ENCODE results near the gene NCDN.
A peak's percentile ranks its signal among the peaks of the same experiment; 100 is the strongest.
"Not testable (repeated sequence)": the region's sequence is repeated elsewhere in the genome, so short reads cannot be mapped to it uniquely, and the experiment has no call there.

NCDN gene

DNA sequence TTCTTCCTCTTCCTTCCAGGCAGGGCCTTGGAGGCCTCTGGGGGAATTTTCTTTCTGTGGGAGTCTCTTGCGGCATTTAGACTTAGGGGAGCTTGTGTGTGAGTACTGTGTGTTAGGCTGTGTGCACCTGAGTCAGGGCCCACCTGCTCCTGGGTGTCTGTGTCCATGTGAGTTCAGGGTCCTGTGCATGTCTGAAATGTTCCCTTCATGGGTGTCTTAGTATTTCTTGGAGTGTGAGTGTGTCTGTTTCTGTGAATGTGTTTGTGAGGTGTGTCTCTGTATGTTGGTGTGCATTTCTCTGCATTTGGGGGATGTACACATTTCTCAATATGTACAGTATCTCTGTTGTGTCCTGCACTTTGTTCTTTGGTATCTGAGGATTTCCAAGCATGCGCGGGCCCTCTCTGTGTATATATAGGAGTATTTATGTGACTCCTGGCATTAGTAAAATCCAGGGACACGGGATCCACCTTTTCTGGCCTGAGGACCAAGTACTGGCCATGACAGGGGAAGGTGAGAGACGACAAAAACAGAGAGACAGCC lies 17.9 kb downstream of the NCDN start:
- Histone ChIP-seq H3K27me3 (ENCODE audit: control insufficient read depth in 5 of 5, insufficient read depth in 4 of 5, low read length in 5 of 5) (peaks cover 11 to 58% (median 26%) of the 10 kb centered on the region in 5 donors), H3K27ac (ENCODE audit: low read depth, low read length) (no peak overlapping the region), H3K9ac (ENCODE audit: low read length in 5 of 5) (no peak overlapping the region), H3K4me1 (ENCODE audit: control insufficient read depth in 5 of 5, insufficient read depth in 5 of 5, low read length in 5 of 5) (peaks cover 0 to 43% (median 33%) of the 10 kb centered on the region in 5 donors), H3K9me3 (ENCODE audit: control insufficient read depth in 5 of 5, low read length in 5 of 5) (no peaks in the 10 kb centered on the region), H3K36me3 (ENCODE audit: control insufficient read depth in 5 of 5, insufficient read depth in 5 of 5, low read length in 5 of 5) (no peaks in the 10 kb centered on the region), H3K4me3 (ENCODE audit: low read depth in 1 of 5, low read length in 5 of 5) (no peak overlapping the region)

GRCh38 chr1:35576061-35576765 lies 18.6 kb downstream of the NCDN start:
- H3K36me3 ChIP-seq (ENCODE audit: control insufficient read depth in 5 of 5, insufficient read depth in 5 of 5, low read length in 5 of 5): no peaks in the 10 kb centered on the region
- peak overlapping the region in 2 of 5 donors; percentile 22 to 46 for H3K4me3 ChIP-seq (ENCODE audit: low read depth in 1 of 5, low read length in 5 of 5)
- no peak overlapping the region for H3K27ac ChIP-seq (ENCODE audit: low read depth, low read length)
- H3K9me3 ChIP-seq (ENCODE audit: control insufficient read depth in 5 of 5, low read length in 5 of 5): no peaks in the 10 kb centered on the region
- H3K27me3 ChIP-seq (ENCODE audit: control insufficient read depth in 5 of 5, insufficient read depth in 4 of 5, low read length in 5 of 5): peaks cover 11 to 56% (median 26%) of the 10 kb centered on the region in 5 donors
- H3K4me1 ChIP-seq (ENCODE audit: control insufficient read depth in 5 of 5, insufficient read depth in 5 of 5, low read length in 5 of 5): peaks cover 0 to 43% (median 33%) of the 10 kb centered on the region in 5 donors
- H3K9ac ChIP-seq (ENCODE audit: low read length in 5 of 5): no peak overlapping the region

DNA sequence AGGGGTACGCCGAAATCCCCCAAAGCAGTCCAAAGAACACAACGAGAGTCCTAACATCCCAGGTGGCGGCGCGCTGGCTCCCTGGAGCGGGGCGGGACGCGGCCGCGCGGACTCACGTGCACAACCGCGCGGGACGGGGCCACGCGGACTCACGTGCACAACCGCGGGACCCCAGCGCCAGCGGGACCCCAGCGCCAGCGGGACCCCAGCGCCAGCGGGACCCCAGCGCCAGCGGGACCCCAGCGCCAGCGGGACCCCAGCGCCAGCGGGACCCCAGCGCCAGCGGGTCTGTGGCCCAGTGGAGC lies 19.1 kb downstream of the NCDN start:
- not testable (repeated sequence) for H3K36me3 ChIP-seq (ENCODE audit: control insufficient read depth in 5 of 5, insufficient read depth in 5 of 5, low read length in 5 of 5); H3K9me3 ChIP-seq (ENCODE audit: control insufficient read depth in 5 of 5, low read length in 5 of 5); H3K9ac ChIP-seq (ENCODE audit: low read length in 5 of 5); H3K27ac ChIP-seq (ENCODE audit: low read depth, low read length)
- Histone ChIP-seq H3K4me1 (ENCODE audit: control insufficient read depth in 5 of 5, insufficient read depth in 5 of 5, low read length in 5 of 5) (peaks cover 0 to 43% (median 33%) of the 10 kb centered on the region in 5 donors), H3K27me3 (ENCODE audit: control insufficient read depth in 5 of 5, insufficient read depth in 4 of 5, low read length in 5 of 5) (peaks cover 11 to 55% (median 26%) of the 10 kb centered on the region in 5 donors), H3K4me3 (ENCODE audit: low read depth in 1 of 5, low read length in 5 of 5) (peak overlapping the region in 3 of 5 donors; percentile 22 to 78 (median 73))

DNA sequence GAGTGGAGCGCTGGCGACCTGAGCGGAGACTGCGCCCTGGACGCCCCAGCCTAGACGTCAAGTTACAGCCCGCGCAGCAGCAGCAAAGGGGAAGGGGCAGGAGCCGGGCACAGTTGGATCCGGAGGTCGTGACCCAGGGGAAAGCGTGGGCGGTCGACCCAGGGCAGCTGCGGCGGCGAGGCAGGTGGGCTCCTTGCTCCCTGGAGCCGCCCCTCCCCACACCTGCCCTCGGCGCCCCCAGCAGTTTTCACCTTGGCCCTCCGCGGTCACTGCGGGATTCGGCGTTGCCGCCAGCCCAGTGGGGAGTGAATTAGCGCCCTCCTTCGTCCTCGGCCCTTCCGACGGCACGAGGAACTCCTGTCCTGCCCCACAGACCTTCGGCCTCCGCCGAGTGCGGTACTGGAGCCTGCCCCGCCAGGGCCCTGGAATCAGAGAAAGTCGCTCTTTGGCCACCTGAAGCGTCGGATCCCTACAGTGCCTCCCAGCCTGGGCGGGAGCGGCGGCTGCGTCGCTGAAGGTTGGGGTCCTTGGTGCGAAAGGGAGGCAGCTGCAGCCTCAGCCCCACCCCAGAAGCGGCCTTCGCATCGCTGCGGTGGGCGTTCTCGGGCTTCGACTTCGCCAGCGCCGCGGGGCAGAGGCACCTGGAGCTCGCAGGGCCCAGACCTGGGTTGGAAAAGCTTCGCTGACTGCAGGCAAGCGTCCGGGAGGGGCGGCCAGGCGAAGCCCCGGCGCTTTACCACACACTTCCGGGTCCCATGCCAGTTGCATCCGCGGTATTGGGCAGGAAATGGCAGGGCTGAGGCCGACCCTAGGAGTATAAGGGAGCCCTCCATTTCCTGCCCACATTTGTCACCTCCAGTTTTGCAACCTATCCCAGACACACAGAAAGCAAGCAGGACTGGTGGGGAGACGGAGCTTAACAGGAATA lies 19.7 kb downstream of the NCDN start:
- H3K9me3 ChIP-seq (ENCODE audit: control insufficient read depth in 5 of 5, low read length in 5 of 5): no peaks in the 10 kb centered on the region
- H3K27me3 ChIP-seq (ENCODE audit: control insufficient read depth in 5 of 5, insufficient read depth in 4 of 5, low read length in 5 of 5): peaks cover 10 to 51% (median 21%) of the 10 kb centered on the region in 5 donors
- no peak overlapping the region for H3K27ac ChIP-seq (ENCODE audit: low read depth, low read length)
- H3K36me3 ChIP-seq (ENCODE audit: control insufficient read depth in 5 of 5, insufficient read depth in 5 of 5, low read length in 5 of 5): no peaks in the 10 kb centered on the region
- peak overlapping the region; percentile 63 to 81 (median 73) for H3K4me3 ChIP-seq (ENCODE audit: low read depth in 1 of 5, low read length in 5 of 5)
- H3K4me1 ChIP-seq (ENCODE audit: control insufficient read depth in 5 of 5, insufficient read depth in 5 of 5, low read length in 5 of 5): peaks cover 0 to 43% (median 33%) of the 10 kb centered on the region in 5 donors
- H3K9ac ChIP-seq (ENCODE audit: low read length in 5 of 5): peak overlapping the region in 4 of 5 donors; percentile 53 to 75 (median 70)

- H3K27ac ChIP-seq (ENCODE audit: low read depth, low read length): no peak overlapping the region
These were observed 23.4 kb downstream of the NCDN start for GRCh38 chr1:35580949-35581388.

GRCh38 chr1:35581621-35582020 lies 24.0 kb downstream of the NCDN start:
- Histone ChIP-seq H3K4me1 (ENCODE audit: control insufficient read depth in 5 of 5, insufficient read depth in 5 of 5, low read length in 5 of 5) (peaks cover 0 to 27% (median 24%) of the 10 kb centered on the region in 5 donors), H3K27me3 (ENCODE audit: control insufficient read depth in 5 of 5, insufficient read depth in 4 of 5, low read length in 5 of 5) (peaks cover 0 to 11% (median 0%) of the 10 kb centered on the region in 5 donors)
- not testable (repeated sequence) for H3K36me3 ChIP-seq (ENCODE audit: control insufficient read depth in 5 of 5, insufficient read depth in 5 of 5, low read length in 5 of 5); H3K27ac ChIP-seq (ENCODE audit: low read depth, low read length); H3K4me3 ChIP-seq (ENCODE audit: low read depth in 1 of 5, low read length in 5 of 5); H3K9me3 ChIP-seq (ENCODE audit: control insufficient read depth in 5 of 5, low read length in 5 of 5); H3K9ac ChIP-seq (ENCODE audit: low read length in 5 of 5)

More at GRCh38 chr1:35580949-35581388, 23.4 kb downstream of the NCDN start:
- peaks cover 0 to 18% (median 3%) of the 10 kb centered on the region in 5 donors for H3K27me3 ChIP-seq (ENCODE audit: control insufficient read depth in 5 of 5, insufficient read depth in 4 of 5, low read length in 5 of 5)
- no peaks in the 10 kb centered on the region for H3K9me3 ChIP-seq (ENCODE audit: control insufficient read depth in 5 of 5, low read length in 5 of 5)
- no peak overlapping the region for H3K9ac ChIP-seq (ENCODE audit: low read length in 5 of 5)
- H3K4me1 ChIP-seq (ENCODE audit: control insufficient read depth in 5 of 5, insufficient read depth in 5 of 5, low read length in 5 of 5): peaks cover 0 to 33% (median 24%) of the 10 kb centered on the region in 5 donors
- H3K4me3 ChIP-seq (ENCODE audit: low read depth in 1 of 5, low read length in 5 of 5): no peak overlapping the region
- no peaks in the 10 kb centered on the region for H3K36me3 ChIP-seq (ENCODE audit: control insufficient read depth in 5 of 5, insufficient read depth in 5 of 5, low read length in 5 of 5)

DNA sequence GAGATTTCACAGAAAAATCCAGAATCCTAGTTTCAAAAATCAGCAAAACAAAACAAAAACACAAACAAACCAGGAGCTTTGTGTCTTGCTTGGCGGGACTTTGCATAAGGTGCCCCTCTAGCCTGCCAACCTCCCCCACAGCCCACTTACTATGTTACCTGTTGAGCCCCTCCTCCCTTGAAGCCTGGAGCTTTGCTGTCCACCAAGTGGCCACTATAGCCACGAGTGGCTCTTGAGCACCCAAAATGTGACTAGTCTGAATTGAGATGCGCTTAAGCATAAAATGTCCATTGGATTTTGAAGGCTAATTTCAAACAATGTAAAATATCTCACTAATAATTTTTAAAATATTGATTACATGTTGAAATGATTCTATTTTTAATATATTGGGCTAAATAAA lies 27.7 kb downstream of the NCDN start:
- Histone ChIP-seq H3K9me3 (ENCODE audit: control insufficient read depth in 5 of 5, low read length in 5 of 5) (no peaks in the 10 kb centered on the region), H3K27me3 (ENCODE audit: control insufficient read depth in 5 of 5, insufficient read depth in 4 of 5, low read length in 5 of 5) (no peaks in the 10 kb centered on the region), H3K27ac (ENCODE audit: low read depth, low read length) (no peak overlapping the region)

DNA sequence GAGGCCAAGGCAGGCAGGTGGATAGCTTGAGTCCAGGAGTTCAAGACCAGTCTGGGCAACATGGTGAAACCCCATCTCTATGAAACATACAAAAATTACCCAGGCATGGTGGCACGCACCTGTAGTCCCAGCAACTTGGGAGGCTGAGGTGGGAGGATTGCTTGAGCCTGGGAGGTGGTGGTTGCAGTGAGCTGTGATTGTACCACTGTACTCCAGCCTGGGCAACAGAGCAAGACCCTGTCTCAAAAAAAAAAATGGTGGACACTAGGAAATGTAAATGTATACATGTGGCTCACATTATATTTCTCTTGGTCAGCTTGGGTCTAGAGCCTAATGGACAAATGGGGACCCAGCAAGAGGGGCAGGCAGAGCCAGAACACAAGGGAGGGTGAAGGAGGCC lies 28.2 kb downstream of the NCDN start:
- H3K36me3 ChIP-seq (ENCODE audit: control insufficient read depth in 5 of 5, insufficient read depth in 5 of 5, low read length in 5 of 5); H3K27ac ChIP-seq (ENCODE audit: low read depth, low read length); H3K4me3 ChIP-seq (ENCODE audit: low read depth in 1 of 5, low read length in 5 of 5); H3K9ac ChIP-seq (ENCODE audit: low read length in 5 of 5); H3K4me1 ChIP-seq (ENCODE audit: control insufficient read depth in 5 of 5, insufficient read depth in 5 of 5, low read length in 5 of 5); H3K9me3 ChIP-seq (ENCODE audit: control insufficient read depth in 5 of 5, low read length in 5 of 5); H3K27me3 ChIP-seq (ENCODE audit: control insufficient read depth in 5 of 5, insufficient read depth in 4 of 5, low read length in 5 of 5): not testable (repeated sequence)

More for the DNA sequence above, 27.7 kb downstream of the NCDN start:
- no peak overlapping the region for H3K9ac ChIP-seq (ENCODE audit: low read length in 5 of 5)
- peaks cover 0 to 8% (median 4%) of the 10 kb centered on the region in 5 donors for H3K4me1 ChIP-seq (ENCODE audit: control insufficient read depth in 5 of 5, insufficient read depth in 5 of 5, low read length in 5 of 5)
- peaks cover 0 to 4% (median 0%) of the 10 kb centered on the region in 5 donors for H3K36me3 ChIP-seq (ENCODE audit: control insufficient read depth in 5 of 5, insufficient read depth in 5 of 5, low read length in 5 of 5)
- no peak overlapping the region for H3K4me3 ChIP-seq (ENCODE audit: low read depth in 1 of 5, low read length in 5 of 5)

DNA sequence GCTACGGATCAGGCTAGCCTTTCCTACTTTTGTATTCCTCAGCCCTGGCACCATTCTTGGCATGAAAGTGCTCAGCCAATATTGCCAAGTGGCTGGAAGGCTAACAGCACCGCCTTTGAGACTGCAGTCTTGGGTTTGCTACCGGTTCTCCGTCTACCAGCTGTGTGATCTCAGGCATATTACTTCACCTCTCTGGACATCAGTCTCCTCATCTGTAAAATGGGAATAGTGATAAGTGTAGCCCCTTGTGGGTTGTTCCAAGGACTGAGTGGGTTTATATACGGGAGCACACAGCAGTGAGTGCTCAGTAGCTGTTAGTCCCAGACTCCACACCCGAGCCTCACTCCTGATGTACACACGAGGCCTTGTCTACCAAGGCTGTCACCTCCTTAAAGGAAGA lies 29.2 kb downstream of the NCDN start:
- Histone ChIP-seq H3K36me3 (ENCODE audit: control insufficient read depth in 5 of 5, insufficient read depth in 5 of 5, low read length in 5 of 5) (peaks cover 0 to 15% (median 6%) of the 10 kb centered on the region in 5 donors), H3K4me3 (ENCODE audit: low read depth in 1 of 5, low read length in 5 of 5) (no peak overlapping the region), H3K9me3 (ENCODE audit: control insufficient read depth in 5 of 5, low read length in 5 of 5) (no peaks in the 10 kb centered on the region), H3K4me1 (ENCODE audit: control insufficient read depth in 5 of 5, insufficient read depth in 5 of 5, low read length in 5 of 5) (peaks cover 0 to 8% (median 4%) of the 10 kb centered on the region in 5 donors), H3K27ac (ENCODE audit: low read depth, low read length) (no peak overlapping the region), H3K9ac (ENCODE audit: low read length in 5 of 5) (no peak overlapping the region), H3K27me3 (ENCODE audit: control insufficient read depth in 5 of 5, insufficient read depth in 4 of 5, low read length in 5 of 5) (no peaks in the 10 kb centered on the region)

All from subcutaneous abdominal adipose tissue (tissue), 5 donors.